H1 (cell line): ENCODE results near the gene SPN. TPM values are rescaled to one million over a fixed set of nuclear protein-coding genes. Genes with fewer than 3 reads are reported as not detected.

Experiments
- JUND ChIP-seq: IDR thresholded peaks from 2 replicates; pipeline ENCODE4 v1.6.1; 2011; ENCODE audit warnings: mild to moderate bottlenecking, improper control_type of control experiment, low read length
- POLR2A ChIP-seq, 2 experiments: IDR thresholded peaks; 1 replicate in 1 of 2; 2 replicates in 1 of 2; pipeline ENCODE4 v1.6.1; 2011; ENCODE audit warnings: low read depth in 2 of 2, low read length in 2 of 2, mild to moderate bottlenecking in 2 of 2; ENCODE audit errors: control extremely low read depth in 1 of 2
- RNF2 ChIP-seq: fragments of 200-900, 300-1000 bp; sonication (generic); IDR thresholded peaks from 2 replicates; pipeline ENCODE4 v1.7.1; 2016; ENCODE audit warnings: borderline replicate concordance, low read depth, mild to moderate bottlenecking, antibody characterized with exemption, low read length; ENCODE audit not compliant: poor library complexity, severe bottlenecking; ENCODE audit errors: missing control alignments
- SAP30 ChIP-seq: fragments of 300-600 bp; sonication (generic); IDR thresholded peaks from 2 replicates; pipeline ENCODE4 v1.7.1; 2012; ENCODE audit warnings: low read length, moderate library complexity, mild to moderate bottlenecking, inconsistent platforms; ENCODE audit not compliant: insufficient read depth, insufficient replicate concordance
- polyA plus RNA-seq, 7 experiments: library from polyadenylated mRNA; depleted of rRNA in 3 of 7; stranded (reverse) in 5 of 7; unstranded in 2 of 7; fragments of >200 nt in 5 of 7; fragments of 200-250 nt in 2 of 7; gene quantifications; 1 replicate in 5 of 7; 2 replicates in 1 of 7; 4 replicates in 1 of 7; pipeline versions ENCODE4 v1.2.1 to v1.2.3, GENCODE V29; 2011 to 2013; ENCODE audit warnings: missing spikeins in 2 of 7, mixed read lengths in 2 of 7
- total RNA-seq: library from RNA; stranded (reverse); fragmentation: NEBNext Ultra II Directional; extraction: Animal tissue kit (Norgen Biotek cat#: 25700); gene quantifications from 2 replicates; pipeline ENCODE4 v1.2.1, GENCODE V29; 2021
- TF ChIP-seq, protein P1 (sequence below): fragments of 300-600 bp; sonication (generic); IDR thresholded peaks from 2 replicates; pipeline ENCODE4 v1.7.1; 2012; ENCODE audit warnings: low read length, moderate library complexity, mild to moderate bottlenecking, inconsistent platforms; ENCODE audit not compliant: insufficient replicate concordance

Gene SPN
- total and polyA plus RNA-seq, 2 of the 8 experiments (the other 6 are each of a cell fraction or from before 2014, with no cell fraction given): 1.5 to 1.8 TPM

DNA sequence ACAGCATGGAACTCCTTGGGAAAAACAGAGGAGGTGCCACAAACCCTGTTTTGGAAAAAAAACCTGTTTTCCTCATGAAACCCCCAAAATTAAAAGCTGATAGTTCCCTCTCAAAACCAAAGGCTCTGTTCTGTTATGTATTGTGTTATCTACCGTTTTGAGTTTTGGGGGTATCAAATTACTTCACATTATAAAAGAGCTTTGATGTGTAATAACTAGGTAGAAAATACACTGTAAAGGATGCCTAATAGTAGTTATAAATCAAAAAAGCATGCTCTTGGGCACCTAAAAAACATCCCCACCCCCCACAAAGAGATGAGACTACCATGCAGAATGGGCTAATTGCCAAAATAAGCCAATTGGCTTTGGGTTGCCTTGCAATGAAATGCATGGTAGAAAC, 51.9 kb downstream of the SPN start (continued):
- TF ChIP-seq, protein P1, sequence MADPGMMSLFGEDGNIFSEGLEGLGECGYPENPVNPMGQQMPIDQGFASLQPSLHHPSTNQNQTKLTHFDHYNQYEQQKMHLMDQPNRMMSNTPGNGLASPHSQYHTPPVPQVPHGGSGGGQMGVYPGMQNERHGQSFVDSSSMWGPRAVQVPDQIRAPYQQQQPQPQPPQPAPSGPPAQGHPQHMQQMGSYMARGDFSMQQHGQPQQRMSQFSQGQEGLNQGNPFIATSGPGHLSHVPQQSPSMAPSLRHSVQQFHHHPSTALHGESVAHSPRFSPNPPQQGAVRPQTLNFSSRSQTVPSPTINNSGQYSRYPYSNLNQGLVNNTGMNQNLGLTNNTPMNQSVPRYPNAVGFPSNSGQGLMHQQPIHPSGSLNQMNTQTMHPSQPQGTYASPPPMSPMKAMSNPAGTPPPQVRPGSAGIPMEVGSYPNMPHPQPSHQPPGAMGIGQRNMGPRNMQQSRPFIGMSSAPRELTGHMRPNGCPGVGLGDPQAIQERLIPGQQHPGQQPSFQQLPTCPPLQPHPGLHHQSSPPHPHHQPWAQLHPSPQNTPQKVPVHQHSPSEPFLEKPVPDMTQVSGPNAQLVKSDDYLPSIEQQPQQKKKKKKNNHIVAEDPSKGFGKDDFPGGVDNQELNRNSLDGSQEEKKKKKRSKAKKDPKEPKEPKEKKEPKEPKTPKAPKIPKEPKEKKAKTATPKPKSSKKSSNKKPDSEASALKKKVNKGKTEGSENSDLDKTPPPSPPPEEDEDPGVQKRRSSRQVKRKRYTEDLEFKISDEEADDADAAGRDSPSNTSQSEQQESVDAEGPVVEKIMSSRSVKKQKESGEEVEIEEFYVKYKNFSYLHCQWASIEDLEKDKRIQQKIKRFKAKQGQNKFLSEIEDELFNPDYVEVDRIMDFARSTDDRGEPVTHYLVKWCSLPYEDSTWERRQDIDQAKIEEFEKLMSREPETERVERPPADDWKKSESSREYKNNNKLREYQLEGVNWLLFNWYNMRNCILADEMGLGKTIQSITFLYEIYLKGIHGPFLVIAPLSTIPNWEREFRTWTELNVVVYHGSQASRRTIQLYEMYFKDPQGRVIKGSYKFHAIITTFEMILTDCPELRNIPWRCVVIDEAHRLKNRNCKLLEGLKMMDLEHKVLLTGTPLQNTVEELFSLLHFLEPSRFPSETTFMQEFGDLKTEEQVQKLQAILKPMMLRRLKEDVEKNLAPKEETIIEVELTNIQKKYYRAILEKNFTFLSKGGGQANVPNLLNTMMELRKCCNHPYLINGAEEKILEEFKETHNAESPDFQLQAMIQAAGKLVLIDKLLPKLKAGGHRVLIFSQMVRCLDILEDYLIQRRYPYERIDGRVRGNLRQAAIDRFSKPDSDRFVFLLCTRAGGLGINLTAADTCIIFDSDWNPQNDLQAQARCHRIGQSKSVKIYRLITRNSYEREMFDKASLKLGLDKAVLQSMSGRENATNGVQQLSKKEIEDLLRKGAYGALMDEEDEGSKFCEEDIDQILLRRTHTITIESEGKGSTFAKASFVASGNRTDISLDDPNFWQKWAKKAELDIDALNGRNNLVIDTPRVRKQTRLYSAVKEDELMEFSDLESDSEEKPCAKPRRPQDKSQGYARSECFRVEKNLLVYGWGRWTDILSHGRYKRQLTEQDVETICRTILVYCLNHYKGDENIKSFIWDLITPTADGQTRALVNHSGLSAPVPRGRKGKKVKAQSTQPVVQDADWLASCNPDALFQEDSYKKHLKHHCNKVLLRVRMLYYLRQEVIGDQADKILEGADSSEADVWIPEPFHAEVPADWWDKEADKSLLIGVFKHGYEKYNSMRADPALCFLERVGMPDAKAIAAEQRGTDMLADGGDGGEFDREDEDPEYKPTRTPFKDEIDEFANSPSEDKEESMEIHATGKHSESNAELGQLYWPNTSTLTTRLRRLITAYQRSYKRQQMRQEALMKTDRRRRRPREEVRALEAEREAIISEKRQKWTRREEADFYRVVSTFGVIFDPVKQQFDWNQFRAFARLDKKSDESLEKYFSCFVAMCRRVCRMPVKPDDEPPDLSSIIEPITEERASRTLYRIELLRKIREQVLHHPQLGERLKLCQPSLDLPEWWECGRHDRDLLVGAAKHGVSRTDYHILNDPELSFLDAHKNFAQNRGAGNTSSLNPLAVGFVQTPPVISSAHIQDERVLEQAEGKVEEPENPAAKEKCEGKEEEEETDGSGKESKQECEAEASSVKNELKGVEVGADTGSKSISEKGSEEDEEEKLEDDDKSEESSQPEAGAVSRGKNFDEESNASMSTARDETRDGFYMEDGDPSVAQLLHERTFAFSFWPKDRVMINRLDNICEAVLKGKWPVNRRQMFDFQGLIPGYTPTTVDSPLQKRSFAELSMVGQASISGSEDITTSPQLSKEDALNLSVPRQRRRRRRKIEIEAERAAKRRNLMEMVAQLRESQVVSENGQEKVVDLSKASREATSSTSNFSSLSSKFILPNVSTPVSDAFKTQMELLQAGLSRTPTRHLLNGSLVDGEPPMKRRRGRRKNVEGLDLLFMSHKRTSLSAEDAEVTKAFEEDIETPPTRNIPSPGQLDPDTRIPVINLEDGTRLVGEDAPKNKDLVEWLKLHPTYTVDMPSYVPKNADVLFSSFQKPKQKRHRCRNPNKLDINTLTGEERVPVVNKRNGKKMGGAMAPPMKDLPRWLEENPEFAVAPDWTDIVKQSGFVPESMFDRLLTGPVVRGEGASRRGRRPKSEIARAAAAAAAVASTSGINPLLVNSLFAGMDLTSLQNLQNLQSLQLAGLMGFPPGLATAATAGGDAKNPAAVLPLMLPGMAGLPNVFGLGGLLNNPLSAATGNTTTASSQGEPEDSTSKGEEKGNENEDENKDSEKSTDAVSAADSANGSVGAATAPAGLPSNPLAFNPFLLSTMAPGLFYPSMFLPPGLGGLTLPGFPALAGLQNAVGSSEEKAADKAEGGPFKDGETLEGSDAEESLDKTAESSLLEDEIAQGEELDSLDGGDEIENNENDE: no peak
- no peak for TF ChIP-seq JUND
- no peak for TF ChIP-seq SAP30
- TF ChIP-seq POLR2A (IDR thresholded peaks at IDR 0.05; ENCODE audit: control extremely low read depth in 1 of 2, low read depth in 2 of 2, low read length in 2 of 2): peak in 1 of 2 experiments; percentile 5; a peak in 1 of 3 replicates
- TF ChIP-seq RNF2: no peak
